K562 (cell line): ENCODE measurements around the gene MKNK2. TPM values are rescaled to one million over a fixed set of nuclear protein-coding genes. Genes with fewer than 3 reads are reported as not detected.

Experiments used
- BRCA1 ChIP-seq, 2 experiments: fragments of 450-650 bp in 1 of 2; sonication (generic) in 1 of 2; formaldehyde crosslinking in 1 of 2; IDR thresholded peaks; 2 replicates each; pipeline versions ENCODE4 v1.5.0 to v1.6.1; 2017 to 2020; ENCODE audit warnings: mild to moderate bottlenecking in 1 of 2, missing genetic modification reagents in 1 of 2
- BRF1 ChIP-seq: IDR thresholded peaks from 3 replicates; pipeline ENCODE4 v1.6.1; 2011; ENCODE audit warnings: borderline replicate concordance, mild to moderate bottlenecking; ENCODE audit not compliant: insufficient read length; ENCODE audit errors: extremely low read depth
- CBFA2T3 ChIP-seq: fragments of 450-650 bp; IDR thresholded peaks from 2 replicates; pipeline ENCODE4 v1.6.1; 2017
- DLX4 ChIP-seq: fragments of 250-450 bp; sonication (Bioruptor Pico); IDR thresholded peaks from 2 replicates; pipeline ENCODE4 v1.6.1; 2021; ENCODE audit warnings: mild to moderate bottlenecking
- ETV5 ChIP-seq: sonication (generic); formaldehyde crosslinking; IDR thresholded peaks from 2 replicates; pipeline ENCODE4 v1.4.0; 2020; ENCODE audit warnings: low read depth, mild to moderate bottlenecking, missing genetic modification reagents
- ETV6 ChIP-seq, 3 experiments: fragments of 150-350 bp in 1 of 3; sonication (generic) in 1 of 3; formaldehyde crosslinking in 1 of 3; IDR thresholded peaks; 2 replicates each; pipeline versions ENCODE4 v1.6.1 to v1.8.0; 2014 to 2022; ENCODE audit warnings: borderline replicate concordance in 2 of 3, low read depth in 2 of 3, antibody characterized with exemption in 1 of 3, low read length in 1 of 3, mild to moderate bottlenecking in 1 of 3, missing genetic modification reagents in 1 of 3
- EZH2 ChIP-seq: IDR thresholded peaks from 2 replicates; pipeline ENCODE4 v1.6.1; 2012; ENCODE audit warnings: low read depth, mild to moderate bottlenecking, inconsistent platforms, low read length, borderline replicate concordance
- FOXA1 ChIP-seq: fragments of 450-650 bp; IDR thresholded peaks from 2 replicates; pipeline ENCODE4 v1.6.1; 2016; ENCODE audit warnings: mild to moderate bottlenecking, borderline replicate concordance
- FOXA3 ChIP-seq, 2 experiments: fragments of 450-650 bp in 1 of 2; sonication (generic) in 1 of 2; formaldehyde crosslinking; IDR thresholded peaks in 1 of 2; conservative IDR thresholded peaks in 1 of 2; 2 replicates each; pipeline versions ENCODE4 v1.4.0 to v1.8.0; 2020 to 2022; ENCODE audit warnings: mild to moderate bottlenecking in 2 of 2, missing genetic modification reagents in 1 of 2
- GATA2 ChIP-seq: sonication (generic); formaldehyde crosslinking; IDR thresholded peaks from 2 replicates; pipeline ENCODE4 v1.4.0; 2020; ENCODE audit warnings: mild to moderate bottlenecking, missing genetic modification reagents
- GATAD2B ChIP-seq: fragments of 450-650 bp; IDR thresholded peaks from 2 replicates; pipeline ENCODE4 v1.6.1; 2017; ENCODE audit warnings: mild to moderate bottlenecking, borderline replicate concordance
- MED1 ChIP-seq: sonication (generic); formaldehyde crosslinking; IDR thresholded peaks from 2 replicates; pipeline ENCODE4 v1.8.1; 2023; ENCODE audit warnings: missing genetic modification reagents, borderline replicate concordance
- PBX2 ChIP-seq, 2 experiments: IDR thresholded peaks in 1 of 2; conservative IDR thresholded peaks in 1 of 2; 2 replicates each; pipeline ENCODE4 v1.6.1; 2016; ENCODE audit warnings: low read depth in 2 of 2, mild to moderate bottlenecking in 1 of 2, missing compliant biosample characterization in 1 of 2, missing genetic modification characterization in 1 of 2, moderate library complexity in 1 of 2
- PTTG1 ChIP-seq: fragments of 450-650 bp; IDR thresholded peaks from 2 replicates; pipeline ENCODE4 v1.6.1; 2016; ENCODE audit warnings: low read depth, mild to moderate bottlenecking, missing genetic modification characterization, missing compliant biosample characterization
- SIX5 ChIP-seq, 2 experiments: IDR thresholded peaks; 2 replicates each; pipeline ENCODE4 v1.6.1; 2011; ENCODE audit warnings: low read length in 2 of 2, borderline replicate concordance in 1 of 2, low read depth in 1 of 2, mild to moderate bottlenecking in 1 of 2, moderate library complexity in 1 of 2; ENCODE audit not compliant: insufficient read depth in 1 of 2
- ZBTB2 ChIP-seq: fragments of 450-650 bp; IDR thresholded peaks from 2 replicates; pipeline ENCODE4 v1.6.1; 2016; ENCODE audit warnings: antibody characterized with exemption
- ZFP36 ChIP-seq: fragments of 150-350 bp; IDR thresholded peaks from 2 replicates; pipeline ENCODE4 v1.6.1; 2018; ENCODE audit warnings: low read length, low read depth; ENCODE audit not compliant: partially characterized antibody
- ZNF121 ChIP-seq: sonication (generic); formaldehyde crosslinking; conservative IDR thresholded peaks from 2 replicates; pipeline ENCODE4 v1.8.0; 2022; ENCODE audit warnings: missing genetic modification reagents
- ZNF655 ChIP-seq: fragments of 250-450 bp; sonication (Bioruptor Pico); IDR thresholded peaks from 2 replicates; pipeline ENCODE4 v1.5.0; 2021
- ZSCAN32 ChIP-seq: fragments of 450-650 bp; formaldehyde crosslinking; IDR thresholded peaks from 2 replicates; pipeline ENCODE4 v1.4.0; 2020; ENCODE audit warnings: mild to moderate bottlenecking, moderate library complexity
- polyA plus RNA-seq, 8 experiments: library from polyadenylated mRNA; depleted of rRNA in 4 of 8; stranded (reverse) in 5 of 8; unstranded in 3 of 8; fragments of >200 nt; fragmentation: Nextera tagmentation in 2 of 8; fragmentation: Illumina TruSeq in 1 of 8; extraction: Ambion mirVana in 2 of 8; extraction: Trizol in 1 of 8; gene quantifications; 2 replicates each; pipeline versions ENCODE4 v1.2.1 to v1.2.3, GENCODE V29; 2011 to 2014; ENCODE audit warnings: inconsistent platforms in 1 of 8, missing spikeins in 1 of 8
- total RNA-seq, 7 experiments: library from RNA; depleted of rRNA in 6 of 7; stranded (reverse); fragments of >200 nt in 6 of 7; fragmentation: Illumina TruSeq in 2 of 7; extraction: Trizol in 2 of 7; gene quantifications; 2 replicates each; pipeline versions ENCODE4 v1.2.1 to v1.2.3, GENCODE V29; 2011 to 2021; ENCODE audit warnings: low replicate concordance in 1 of 7

Gene MKNK2
- total and polyA plus RNA-seq, 9 of the 15 experiments (the other 6 are each of a cell fraction or from before 2014, with no cell fraction given), result 5.1 to 191 (median 51.9) TPM

GRCh38 chr19:2060884-2061494 lies 9.9 kb upstream of the MKNK2 start (continued):
- TF ChIP-seq ZBTB2 (no peak), DLX4 (CRISPR knock-in tag) (no peak), BRF1 (no peak), EZH2 (no peak), GATA2 (CRISPR knock-in tag) (no peak), SIX5 (IDR thresholded peaks at IDR 0.05; ENCODE audit: borderline replicate concordance in 1 of 2, insufficient read depth in 1 of 2, low read depth in 1 of 2, low read length in 2 of 2) (no peak), BRCA1 (IDR thresholded peaks at IDR 0.05) (no peak), BRCA1 (CRISPR knock-in tag; IDR thresholded peaks at IDR 0.05) (no peak), ZNF655 (CRISPR knock-in tag) (no peak), FOXA1 (no peak), CBFA2T3 (0 out of 2 replicates have a peak, but pooled peaks have one; percentile 4), ETV6 (IDR thresholded peaks at IDR 0.05; ENCODE audit: borderline replicate concordance in 1 of 2, low read depth in 2 of 2, low read length in 1 of 2) (no peak), ETV6 (CRISPR knock-in tag; IDR thresholded peaks at IDR 0.05; ENCODE audit: borderline replicate concordance) (no peak), PBX2 (CRISPR knock-in tag; IDR thresholded peaks at IDR 0.05; ENCODE audit: low read depth) (no peak), PBX2 (tag; conservative IDR thresholded peaks at IDR 0.05; ENCODE audit: low read depth) (no peak), PTTG1 (tag) (no peak), ZFP36 (no peak), ZNF121 (no peak), GATAD2B (no peak; the same call in none of the 2 replicates), MED1 (CRISPR knock-in tag) (no peak), ZSCAN32 (CRISPR knock-in tag) (no peak), FOXA3 (CRISPR knock-in tag; conservative IDR thresholded peaks at IDR 0.05 in 1 of 2, IDR thresholded peaks at IDR 0.05 in 1 of 2) (no peak), ETV5 (CRISPR knock-in tag) (no peak)
